TTC549 (cell line): ENCODE data around the gene MCTP2.
"Not testable (repeated sequence)": the region's sequence is repeated elsewhere in the genome, so short reads cannot be mapped to it uniquely, and the experiment has no call there.

Experiments
- FAIRE-seq: peaks from 2 replicates; lab custom pipeline; 2012; peaks lifted over from hg19 to GRCh38; lab: Jason Lieb, UNC

The MCTP2 gene

DNA sequence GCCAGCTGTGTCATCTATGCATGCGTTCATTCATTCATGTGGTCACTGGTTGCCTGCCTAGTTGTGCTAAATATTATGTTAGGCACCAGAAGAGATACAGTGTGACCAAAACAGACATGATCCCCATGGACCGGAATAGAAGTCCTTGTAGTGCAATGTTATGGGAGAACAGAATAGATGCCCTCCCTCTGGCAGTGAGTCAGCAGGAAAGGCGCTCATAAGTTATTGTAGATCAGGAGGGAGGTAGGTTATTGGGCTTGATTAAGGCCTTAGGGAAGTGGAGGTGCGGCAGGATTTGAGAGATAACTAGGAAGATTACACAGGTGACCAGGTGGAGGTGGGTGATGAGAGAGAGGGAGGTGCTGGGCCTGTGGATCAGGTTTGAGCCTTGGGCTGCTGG is 5.2 kb downstream of the MCTP2 start:
- FAIRE-seq, result no peak

DNA sequence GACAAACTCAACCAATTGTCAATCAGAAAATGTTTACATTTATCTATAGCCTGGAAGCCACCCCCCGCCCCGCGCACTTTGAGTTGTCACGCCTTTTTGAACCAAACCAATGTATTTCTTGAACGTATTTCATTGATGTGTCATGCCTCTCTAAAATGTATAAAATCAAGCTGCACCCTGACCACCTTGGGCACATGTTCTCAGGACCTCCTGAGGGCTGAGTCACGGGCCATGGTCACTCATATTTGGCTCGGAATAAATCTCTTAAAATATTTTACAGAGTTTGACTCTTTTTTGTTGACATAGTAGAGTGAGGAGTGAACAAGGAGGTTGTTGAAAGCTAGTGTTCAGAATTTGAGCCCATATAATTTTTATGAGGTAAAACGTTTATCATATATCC is 6.5 kb downstream of the MCTP2 start:
- no peak for FAIRE-seq

DNA sequence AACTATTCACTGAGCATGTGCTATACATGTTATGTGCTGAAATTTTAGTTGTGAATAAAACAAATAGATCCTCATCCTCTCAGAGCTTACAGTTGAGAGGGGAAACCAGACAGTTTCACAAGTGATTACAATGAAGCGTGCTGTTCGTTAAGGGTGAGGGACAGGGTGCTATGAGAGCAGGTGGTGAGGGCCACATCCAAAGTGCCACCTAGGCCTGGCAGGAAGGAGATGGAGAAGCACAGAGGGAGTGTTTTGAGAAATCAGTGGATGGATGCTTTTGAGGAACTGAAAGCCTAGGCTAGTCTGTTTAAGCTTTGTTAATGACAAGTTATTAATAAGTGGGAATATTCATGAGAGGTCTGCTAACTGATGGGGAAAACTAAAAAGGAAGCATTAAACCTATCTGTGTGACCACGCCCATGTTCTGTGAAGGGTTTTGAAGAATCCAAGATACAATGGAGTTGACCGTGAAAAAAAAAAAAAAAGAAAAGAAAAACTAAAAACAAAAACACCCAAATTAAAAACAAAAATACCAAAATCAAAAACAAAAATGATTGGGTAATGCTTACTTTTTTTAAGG is 7.3 kb downstream of the MCTP2 start:
- no peak for FAIRE-seq

DNA sequence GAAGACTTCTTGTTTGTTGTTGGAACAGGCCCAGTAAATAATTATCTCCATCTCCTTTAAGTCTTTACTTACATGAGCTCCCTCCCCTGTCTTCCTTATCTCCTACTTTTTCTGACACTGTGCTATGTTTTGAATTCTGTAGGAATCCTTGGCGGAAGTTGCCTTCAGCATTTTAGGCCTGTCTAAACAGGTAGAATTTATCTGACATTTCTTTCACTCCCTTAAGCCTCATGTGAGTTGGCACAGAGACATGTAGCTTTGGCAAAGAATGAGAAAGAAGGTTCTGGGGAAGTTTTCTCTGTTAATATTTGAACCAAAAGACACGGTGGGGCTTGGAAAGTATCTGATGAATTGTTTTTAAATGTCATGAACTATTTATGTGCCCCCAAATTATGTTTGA is 8.1 kb downstream of the MCTP2 start:
- no peak for FAIRE-seq

DNA sequence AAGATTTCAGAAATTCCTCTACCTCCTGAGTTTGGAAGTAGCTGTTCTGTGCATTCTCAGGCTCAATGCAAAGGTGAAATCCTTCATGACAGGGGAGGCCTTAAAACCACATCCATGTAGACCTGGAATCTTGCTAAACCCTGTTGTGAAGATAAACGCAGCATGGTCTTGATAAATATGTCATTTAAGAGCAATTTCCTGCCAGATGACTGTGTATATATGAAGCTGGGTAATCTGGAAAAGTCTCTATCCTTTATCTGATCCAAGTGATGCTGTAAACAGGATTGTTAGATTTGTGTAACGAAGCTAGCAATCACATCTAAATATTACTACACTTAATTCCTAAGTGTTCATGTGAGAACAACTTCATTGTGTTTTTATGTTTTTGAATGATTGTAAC is 9.1 kb downstream of the MCTP2 start:
- no peak for FAIRE-seq

DNA sequence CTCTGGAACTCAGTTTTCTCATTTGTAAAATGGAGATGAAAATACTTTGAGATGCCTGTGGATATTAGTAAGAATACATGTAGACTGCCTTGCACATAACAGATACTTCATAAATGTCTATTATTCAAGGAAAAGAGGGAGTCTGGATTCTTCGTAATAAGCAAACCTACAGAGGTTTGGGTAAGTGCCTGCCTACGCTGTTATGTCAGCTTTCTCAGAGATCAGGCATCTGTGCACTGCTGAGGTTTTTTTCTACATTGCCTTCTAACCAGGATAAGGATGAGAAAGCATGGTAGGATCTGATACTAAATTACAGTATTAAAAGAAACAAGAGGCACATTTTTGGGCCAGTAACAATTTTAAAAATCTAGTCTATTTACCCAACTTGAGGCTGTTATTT is 10.9 kb downstream of the MCTP2 start:
- FAIRE-seq, result no peak

DNA sequence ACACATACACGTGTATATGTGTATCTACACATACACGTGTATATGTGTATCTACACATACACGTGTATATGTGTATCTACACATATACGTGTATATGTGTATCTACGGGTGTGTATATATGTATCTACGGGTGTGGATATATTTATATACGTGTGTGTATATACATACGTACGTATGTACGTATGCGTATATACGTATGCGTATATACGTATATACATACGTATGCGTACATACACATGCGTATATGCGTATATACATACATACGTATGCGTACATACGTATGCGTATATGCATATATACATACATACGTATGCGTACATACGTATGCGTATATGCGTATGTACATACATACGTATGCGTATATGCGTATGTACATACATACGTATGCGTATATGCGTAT is 11.6 kb downstream of the MCTP2 start:
- FAIRE-seq, result not testable (repeated sequence)

DNA sequence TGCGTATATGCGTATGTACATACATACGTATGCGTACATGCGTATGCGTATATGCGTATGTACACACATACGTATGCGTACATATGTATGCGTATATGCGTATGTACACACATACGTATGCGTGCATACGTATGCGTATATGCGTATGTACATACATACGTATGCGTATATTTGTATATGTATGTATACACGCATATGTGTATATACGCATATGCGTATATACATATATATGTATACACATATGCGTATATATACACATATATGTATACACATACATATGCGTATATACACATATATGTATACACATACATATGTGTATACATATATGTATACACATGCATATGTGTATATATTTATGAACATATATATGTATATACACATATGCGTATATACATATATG is 12.1 kb downstream of the MCTP2 start:
- no peak for FAIRE-seq

DNA sequence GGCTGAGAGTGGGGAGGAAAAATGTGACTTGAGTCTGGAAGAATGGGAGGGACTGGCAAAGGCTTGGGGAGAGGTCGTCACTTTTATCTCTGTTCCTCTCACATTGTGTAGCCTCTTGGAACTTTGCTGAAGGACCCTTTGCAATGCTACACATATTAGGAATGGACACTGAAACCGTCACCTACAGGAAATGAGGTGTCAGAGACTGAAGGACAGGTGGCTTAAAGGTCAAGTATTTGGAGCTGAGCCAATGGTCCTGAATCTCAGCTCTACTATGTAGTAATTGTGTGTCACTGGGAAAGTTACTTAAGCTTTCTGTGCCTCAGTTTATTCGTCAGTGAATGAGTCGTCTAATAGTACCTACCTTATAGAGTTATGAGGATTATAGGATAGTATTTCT is 14.7 kb downstream of the MCTP2 start:
- no peak for FAIRE-seq

DNA sequence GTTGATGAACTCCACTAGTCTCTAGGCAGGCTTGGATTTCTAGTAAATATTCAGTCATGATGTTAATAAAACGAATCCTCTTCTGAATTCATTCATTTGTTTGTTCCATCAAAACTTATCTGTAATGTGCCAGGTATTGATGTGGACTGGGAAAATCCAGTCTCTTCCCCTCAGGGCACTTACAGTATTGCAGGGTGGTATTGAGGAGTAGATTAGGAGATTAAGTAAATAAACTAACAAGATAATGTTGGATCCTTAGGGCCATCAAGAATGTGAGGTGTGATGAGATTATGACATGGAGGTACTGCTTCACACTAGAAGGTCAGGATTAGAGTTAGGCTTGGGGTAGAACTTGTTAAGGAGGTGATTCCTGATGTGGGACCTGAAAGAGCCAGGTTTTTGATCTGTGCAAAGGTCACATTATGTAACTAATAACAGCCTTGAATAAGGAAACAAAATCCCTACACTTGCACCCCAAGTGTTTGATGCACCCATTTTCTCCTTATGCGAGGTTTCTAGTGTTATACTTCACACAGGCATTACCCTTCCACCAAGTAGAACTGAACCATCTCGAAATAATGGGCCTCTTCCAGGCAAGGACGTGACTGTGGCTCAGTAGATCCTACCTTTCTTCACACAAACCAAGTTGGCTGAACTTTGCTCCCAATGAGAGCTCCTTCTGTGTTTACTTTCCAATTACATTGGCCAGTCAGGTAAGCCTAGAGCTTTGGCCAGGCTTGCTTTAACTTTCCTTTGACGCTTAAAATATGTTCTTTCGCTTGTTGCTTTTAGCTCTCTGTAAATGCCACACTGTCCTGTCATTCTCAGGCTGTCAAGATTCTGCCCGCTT is 16.7 kb downstream of the MCTP2 start:
- no peak for FAIRE-seq

DNA sequence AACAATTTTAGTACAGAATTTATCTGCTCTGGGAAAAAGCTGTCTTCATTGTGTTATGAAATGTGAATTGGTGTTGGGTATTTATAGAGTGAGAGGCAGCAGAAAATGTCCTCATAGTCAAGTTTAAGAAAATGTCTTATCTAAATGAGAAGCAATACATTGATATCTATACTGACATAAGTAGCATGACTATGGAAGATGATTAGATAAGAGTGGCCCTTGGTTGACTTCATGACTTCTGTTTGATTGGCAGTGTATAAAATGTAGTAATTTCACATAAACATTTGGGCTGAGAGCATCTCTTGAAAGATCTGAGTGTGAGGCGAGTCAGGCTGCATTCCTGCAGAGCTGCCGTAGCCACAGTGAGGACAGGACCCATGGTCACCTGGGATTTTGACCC is 19.4 kb downstream of the MCTP2 start:
- no peak for FAIRE-seq

DNA sequence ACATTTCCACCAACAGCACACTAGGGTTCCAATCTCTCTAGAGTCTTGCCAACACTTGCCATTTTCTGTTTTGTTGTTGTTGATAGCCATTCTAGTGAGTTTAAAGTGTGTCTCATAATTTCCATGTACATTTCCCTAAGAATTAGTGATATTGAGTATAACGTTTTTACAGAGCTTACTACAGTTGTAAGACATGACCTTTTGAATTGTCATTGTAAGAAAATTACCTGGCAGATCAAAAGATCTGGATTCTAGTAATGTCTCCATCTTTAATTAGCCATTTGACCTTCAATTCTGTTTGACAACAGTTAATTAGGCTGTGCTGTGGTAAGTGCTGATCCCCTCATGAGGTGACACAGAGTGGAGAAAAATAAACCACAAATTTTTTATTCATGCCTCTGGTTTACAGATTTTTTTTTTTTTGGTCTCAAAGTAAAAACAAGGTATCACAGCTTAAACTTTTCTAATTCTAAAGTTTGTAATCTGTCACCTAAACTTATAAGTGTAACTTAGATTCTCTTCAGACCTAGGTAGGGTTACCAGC is 20.9 kb downstream of the MCTP2 start:
- no peak for FAIRE-seq

DNA sequence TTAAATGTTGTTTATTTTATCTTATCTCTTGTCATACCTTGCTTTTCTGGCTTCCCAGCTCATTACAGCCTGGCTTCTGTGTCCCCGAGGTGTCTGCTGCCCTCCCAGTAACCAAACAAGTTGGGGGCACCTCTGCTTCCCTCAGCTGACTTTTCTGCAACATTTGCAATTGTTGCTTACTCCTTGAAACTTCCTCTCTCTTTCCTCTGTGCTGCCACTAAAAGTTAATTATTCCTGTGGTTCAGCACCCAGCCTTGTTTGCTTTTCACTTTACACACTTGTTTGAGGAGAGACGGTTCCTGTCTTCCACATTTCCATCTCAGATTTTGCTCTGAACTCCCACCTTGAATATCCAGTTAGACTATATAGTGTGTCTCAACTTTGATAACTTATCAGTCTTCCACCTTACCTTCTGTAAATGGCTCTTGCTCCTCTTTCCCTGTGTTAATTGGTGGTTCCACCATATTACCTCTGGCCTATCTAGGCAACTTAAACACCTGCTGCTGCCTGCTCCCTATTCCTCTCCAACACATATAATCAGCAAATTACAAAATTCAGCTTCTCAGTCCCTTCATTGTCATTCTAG is 21.6 kb downstream of the MCTP2 start:
- FAIRE-seq, result no peak

DNA sequence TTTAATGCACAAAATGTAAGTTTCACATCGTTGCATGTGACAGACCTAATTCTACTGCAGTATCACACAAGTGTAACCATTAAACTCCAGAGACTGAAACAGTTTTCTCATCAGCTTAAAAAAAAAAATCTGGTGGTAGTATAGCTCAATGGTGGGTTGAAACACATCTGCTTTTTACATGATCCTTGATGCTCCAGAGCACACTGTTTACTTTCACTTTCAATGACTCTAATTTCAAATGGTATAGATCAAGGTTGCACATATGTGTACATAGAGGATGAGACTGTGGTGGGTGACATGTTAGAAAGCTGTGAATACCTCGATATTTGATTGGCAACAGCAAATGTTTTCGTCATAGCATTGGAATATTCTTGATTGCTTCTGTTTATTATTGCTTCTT is 22.4 kb downstream of the MCTP2 start:
- no peak for FAIRE-seq

DNA sequence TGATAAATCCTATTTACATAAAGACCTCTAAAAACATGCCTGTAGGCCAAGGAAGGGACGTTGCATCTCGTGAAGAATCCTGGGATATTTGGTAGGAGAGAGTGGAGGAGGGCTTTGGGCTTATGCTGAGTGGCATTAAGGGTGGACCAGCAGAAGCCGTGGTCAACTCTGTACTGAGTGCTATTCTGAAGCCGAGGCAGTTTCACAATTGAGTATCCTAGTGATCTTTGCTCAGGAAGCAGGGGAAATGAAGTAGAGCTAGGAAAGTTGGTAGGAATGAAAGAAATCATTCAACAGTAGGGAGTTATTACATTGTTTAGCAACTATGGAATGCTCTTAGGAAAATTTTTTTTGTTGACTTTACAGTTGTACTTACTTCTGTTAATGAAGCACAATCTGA is 24.2 kb downstream of the MCTP2 start:
- no peak for FAIRE-seq

DNA sequence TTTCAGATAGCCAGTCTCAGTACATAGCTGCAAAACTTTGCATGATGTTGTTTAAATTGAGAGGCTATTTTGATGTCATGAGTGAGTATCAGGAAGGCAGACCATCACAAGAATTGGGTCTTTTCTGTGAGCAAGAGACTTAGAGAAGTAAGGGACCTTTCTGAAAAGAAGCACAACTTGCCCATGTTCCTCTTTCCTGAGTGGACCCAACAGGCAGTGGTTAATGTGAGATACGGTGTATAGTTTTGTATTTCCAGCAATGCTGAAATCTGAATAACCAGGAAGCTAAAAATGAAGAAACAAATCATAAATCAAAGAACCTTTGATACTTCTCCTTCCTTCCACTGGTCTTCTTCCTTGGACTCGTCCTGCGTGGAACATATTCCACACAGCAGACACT is 25.1 kb downstream of the MCTP2 start:
- no peak for FAIRE-seq

DNA sequence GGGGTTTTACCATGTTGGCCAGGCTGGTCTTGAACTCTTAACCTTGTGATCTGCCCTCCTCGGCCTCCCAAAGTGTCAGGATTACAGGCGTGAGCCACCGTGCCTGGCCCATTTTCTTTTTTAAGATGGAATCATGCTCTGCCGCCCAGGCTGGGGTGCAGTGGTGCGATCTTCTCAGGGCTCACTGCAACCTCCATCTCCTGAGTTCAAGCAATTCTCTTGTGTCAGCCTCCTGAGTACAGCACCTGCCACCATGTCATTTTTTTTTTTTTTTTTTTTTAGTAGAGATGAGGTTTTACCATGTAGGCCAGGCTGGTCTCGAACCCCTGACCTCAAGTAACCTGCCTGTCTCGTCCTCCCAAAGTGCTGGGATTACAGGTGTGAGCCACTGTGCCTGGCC is 26.4 kb downstream of the MCTP2 start:
- FAIRE-seq, result not testable (repeated sequence)

DNA sequence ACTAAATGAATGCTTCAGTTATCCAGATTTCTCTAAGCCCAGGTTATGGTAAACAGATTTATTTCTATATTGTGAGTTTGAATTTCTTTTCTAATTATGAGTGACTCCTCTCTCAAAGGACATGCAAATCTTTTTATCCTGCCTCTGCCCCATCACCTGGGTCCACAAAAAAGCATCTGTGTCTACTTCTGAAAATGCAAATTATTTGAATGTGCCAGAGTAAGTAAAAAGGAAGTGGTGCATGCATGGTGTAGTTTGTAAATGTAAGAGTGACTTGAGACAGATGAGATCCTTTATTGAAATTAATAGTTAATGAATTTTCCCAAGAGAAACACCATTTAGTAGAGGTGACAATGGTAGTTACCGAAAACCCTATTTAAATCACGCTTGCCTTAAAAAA is 26.9 kb downstream of the MCTP2 start:
- no peak for FAIRE-seq

DNA sequence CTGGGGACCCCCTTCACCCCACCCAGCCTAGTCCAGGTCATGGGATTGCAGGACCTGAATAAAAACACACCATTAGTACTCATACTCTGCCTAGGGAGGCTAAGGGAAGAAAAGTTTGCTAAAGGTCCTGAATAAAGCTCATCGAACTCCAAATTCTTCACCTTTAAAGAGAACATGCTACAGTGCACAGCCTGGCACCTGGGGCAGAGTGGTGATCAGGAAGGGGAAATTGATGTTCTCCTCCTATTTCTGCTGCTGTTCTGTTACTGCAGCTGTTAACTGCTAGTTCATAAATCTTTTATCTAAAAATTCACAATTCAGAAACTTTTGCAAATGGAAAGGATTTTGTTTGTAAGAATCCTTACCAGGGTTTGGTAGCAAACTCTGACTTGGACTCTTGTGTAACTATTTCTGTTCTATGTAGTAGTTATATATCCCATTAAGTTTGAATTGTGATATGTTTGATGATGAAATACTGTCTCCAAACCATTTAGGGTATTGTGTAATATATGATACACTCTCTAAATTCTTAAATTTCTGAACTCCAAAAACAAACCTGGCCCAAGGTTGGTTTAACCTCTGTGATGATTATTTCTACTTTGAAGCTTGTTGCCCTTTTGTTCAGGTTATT is 27.9 kb downstream of the MCTP2 start:
- no peak for FAIRE-seq

DNA sequence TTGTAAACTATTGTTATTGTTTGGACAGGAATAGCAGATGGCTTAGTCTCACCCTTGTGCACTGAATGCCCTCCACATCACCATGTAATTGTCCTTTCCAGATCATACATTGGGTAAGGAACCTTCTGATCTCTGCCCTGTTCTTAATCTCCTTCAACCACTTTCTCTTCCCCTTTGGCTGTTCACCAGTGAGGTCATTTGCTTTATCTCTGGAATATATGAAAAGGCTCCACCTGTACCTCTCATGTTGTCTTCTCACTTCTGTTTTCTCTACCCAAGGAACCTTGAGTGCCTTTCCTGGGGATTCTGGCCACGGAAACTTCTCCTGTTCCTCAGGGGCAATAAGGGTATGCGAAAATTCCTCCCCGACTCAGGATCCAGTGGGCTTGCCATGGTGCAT is 28.5 kb downstream of the MCTP2 start:
- FAIRE-seq, result no peak

DNA sequence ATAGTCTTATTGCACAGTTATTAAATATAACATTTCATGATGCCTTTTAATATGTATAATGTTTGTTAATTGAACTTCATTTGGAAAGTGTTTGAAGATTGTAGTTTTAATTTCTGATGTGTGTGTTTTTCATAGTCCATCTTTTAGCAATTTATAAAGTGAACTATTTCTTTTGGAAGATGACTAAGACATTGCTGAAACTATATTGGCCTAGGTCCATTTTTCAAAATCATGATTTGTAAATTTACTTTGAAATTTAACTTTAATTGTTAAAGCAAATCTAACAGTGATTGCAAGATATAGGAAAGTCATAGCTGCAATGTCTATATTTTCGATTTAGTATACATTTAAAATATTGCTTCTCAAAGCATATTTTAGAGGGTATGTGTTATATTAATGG is 30.8 kb downstream of the MCTP2 start:
- no peak for FAIRE-seq

DNA sequence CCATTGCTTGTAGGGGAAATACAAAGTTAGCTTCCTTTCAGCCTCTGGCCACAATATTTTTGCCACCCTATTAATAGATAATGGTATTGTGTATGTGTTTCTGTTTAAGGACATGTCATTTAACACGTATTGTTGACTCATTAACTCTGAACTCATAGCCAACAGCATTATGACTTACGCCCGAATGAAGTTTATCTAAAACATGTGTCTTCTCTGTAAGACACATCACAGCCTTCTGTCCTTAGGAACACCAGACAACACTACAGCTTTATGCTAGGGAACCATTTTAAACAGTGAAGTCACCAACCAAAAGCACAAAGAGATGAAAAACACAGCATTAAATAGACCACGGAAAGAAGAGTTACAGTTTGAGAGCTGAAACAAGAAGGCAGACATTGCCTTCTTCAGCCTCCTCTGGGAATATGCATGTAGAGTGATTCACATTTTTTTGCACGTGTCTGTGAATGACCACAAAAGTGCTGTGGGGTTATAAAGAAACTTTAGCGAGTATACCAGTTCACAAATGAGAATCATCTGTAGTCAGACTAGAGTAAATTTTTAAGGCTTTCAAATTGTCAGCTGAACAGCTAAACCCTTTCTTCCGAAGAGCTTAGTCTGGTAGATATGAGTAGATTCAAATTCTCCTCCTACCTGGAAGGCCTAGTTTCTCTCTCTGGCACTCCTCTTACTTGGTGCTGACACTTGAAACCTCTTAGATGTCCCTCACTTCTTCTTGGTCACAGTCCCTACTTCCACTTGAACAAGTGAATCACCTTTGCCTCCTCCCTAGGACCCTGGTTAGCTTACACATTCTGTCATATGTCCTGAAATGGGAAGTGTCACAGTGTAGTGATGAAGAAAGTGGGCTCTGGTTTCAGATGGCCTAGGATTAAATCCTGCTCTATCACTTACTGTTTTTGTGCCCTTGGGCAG is 32.2 kb downstream of the MCTP2 start:
- FAIRE-seq, result no peak
